HG02571 (cell line): ENCODE measurements around the gene TMEM236.

ENCODE experiments used
- ATAC-seq: cut with Tn5 transposase; IDR thresholded peaks from one replicate; pipeline ENCODE4 v1.9.1; 2021; ENCODE audit warnings: mild to moderate bottlenecking, moderate library complexity; ENCODE audit not compliant: unreplicated experiment

TMEM236 gene

DNA sequence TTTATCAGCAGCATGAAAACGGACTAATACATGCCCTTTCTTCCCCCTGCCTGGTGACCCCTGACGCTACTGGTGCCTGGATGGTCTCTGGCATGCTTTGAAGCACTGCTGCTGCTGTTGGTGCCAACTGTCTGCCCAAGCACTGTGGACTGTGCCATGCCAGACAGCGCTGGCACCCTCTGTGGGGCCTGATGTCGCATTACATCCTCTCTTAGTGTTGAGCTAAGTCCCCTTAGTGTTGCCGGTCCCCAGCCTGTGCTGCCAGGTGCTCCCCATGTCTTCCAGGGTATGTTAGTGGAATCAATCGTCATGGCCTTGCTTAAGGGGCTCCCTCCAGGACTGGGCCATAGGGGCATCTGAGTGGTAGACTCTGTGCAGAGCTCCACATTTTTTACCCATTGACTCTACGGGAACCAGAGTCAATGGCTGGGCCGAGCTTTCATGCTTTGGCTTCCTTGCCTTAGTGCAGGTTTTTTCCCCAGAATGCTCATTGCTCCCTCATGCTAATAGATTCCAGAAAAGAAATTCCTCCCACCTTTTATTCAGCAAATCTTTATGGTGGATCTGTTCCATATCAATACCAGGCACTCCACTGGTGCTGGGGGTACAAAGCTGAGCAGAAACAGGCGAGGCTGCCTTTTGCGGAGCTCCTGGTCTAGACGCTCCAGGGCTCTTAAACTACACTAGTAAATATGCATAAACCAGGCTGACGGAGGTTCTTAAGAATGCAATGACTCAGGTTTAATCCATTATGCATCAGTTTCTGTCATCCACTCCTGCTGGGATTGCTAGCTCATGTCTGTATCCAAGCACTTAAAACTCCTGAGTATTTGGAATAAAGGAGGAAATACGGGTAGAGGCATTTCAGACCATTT lies 35.3 kb downstream of the TMEM236 start:
- ATAC-seq, result no peak

DNA sequence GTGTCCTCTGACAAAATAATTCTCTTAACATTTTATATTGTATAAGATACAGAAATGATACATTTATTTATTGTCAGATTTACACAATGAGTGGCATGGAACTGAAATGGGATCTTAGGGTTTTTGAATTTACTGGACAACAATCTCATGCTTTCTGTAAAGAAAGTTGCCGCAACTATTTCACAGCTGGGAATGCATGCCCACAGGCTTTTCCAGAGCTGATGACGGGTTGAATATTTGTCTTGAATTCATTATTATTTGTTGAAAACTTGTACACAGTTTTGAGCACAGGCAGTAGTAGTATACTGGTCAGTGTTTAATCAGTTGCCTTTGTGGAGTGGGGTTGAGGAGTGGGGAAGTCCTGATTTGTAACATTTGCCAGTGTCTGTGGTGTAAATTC lies 36.6 kb downstream of the TMEM236 start:
- ATAC-seq, result no peak

DNA sequence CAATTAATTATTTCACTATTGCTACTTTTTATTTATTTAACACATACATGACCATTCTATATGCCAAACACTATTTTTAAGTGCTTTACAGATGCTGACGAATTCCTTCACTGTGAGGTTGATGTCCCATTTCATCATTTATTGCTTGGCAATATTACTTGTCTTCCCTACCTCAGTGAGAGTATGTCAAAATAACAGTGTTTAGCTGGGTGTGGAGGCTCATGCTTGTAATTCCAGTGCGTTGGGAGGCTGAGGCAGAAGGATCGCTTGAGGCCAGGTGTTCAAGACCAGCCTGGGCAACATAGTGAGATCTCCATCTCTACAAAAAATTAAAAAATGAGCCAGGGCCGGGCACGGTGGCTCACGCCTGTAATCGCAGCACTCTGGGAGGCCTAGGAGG lies 37.4 kb downstream of the TMEM236 start:
- ATAC-seq, result no peak

DNA sequence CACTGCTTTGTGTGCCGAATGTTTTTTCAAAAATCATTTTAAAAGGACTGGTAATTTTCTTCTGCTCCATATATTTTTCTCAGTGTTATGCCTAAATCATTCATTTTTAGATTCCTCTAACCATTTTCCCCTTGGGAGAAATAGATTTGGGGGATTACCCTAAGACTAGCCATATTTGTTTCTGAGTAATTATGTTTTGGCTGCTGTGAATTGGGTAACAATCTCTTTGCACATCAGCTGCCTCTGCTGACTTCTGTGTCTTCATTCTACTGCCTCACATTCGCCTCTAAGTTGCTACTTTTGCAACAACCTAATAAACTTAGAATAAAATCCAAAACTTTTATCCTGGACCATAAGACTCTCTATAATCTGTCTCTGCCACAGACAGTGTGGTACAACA lies 38.6 kb downstream of the TMEM236 start:
- no peak for ATAC-seq

DNA sequence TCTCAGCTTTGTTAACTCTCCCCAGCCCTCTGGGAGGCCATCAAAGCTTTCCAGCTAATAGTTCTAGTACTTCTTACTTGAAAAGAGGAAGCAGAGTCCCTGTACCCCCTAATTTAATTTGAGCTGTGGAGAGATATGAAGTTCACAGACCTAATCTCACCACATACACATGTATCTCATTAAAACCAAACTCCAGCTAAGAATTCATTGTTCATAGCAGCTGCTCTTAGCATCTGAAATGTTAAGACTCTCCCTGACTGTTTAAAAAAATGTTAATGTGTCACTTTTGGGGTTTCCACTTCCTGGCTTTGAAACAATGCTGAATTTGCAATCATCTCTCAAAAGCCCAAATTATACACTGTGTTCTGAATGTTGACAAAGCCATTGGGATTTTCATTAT lies 41.0 kb downstream of the TMEM236 start:
- no peak for ATAC-seq

DNA sequence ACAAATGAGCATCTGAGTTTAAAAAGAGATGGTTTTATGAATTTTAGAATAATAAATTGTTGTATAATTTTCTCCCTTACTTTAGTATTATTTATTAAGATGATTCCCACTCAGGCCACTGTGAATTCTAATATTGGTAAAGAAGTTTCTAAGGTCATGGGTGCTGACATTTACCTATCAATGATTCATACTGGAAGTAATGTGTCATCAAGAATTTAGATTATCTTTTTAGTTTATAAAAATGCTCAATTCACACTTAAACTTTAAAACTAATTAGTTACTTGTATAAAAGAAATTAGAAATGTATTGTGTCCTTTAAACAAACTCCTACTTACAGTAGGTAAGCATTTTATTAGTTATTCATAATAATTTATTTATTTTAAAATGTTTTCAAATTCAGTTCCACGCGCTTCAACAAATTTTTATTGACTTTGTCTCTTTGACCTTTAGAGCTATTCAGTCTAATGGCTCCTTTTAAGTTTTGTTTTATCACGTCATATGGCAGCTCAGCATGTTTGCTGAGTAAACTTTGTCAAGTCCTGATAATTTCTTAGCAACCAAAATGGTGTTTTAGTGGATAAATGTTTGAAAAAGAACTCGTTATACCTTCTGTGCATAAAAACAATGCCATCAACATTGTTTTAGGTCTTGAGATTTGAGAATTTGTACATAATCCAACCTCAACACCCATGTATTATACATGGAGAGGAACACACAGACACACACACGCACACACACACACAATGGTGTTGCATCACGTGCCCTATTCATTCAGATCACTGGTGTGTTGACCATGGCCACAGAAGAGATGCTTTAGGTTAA lies 42.0 kb downstream of the TMEM236 start:
- no peak for ATAC-seq

DNA sequence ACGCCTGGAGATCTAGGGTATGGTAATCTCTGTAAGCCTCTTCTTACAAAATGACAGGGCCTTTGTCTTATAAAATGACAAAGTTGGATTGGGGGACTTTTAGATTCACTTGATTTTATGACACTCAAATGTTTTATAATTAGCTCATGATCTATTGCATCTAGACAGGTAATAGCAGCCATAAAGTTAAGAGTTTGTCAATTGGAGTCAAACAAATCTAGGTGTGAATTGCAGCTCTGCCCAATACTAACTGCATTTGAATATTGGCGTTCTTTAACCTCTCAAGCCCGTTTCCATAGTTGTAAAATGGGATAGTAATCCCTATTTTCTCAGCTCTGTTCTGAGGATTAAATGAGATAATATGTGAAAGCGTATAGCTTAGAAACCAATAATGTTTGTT lies 43.1 kb downstream of the TMEM236 start:
- no peak for ATAC-seq

DNA sequence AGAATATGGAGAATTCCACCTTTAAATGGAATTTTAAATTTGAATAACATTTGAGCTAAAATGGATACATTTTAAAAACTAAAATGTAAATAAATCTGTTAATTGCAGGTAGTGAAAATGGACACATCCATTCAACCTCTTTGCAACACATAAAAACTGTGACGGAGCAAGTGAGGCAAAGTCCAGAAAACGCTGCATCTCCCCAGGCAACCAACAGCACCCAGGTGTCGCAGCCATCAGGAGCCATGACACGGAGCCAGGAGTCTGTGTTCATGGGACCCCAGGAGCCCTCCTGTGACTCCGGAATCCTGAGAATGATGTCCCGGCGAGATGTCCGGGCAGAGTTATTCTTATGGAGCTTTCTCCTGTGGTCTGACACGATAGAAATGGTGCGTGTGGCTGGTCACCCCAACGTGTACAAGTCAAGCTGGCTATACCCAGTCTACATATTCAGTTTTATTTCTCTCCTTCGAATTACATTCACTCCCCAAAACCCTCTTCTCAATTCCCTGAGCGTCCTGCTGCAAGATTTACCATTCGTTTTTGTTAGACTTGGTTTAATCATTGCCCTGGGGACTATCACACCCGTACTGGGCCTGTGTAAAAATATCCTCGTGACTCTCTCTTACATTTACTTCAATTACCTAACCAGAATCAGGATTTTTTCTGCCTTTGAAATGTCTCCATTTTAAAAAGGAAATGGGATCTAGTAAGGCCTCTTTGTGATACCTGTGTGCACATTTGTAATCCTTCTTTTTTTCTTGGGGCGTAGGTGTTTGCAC lies 44.0 kb downstream of the TMEM236 start:
- ATAC-seq, result no peak

DNA sequence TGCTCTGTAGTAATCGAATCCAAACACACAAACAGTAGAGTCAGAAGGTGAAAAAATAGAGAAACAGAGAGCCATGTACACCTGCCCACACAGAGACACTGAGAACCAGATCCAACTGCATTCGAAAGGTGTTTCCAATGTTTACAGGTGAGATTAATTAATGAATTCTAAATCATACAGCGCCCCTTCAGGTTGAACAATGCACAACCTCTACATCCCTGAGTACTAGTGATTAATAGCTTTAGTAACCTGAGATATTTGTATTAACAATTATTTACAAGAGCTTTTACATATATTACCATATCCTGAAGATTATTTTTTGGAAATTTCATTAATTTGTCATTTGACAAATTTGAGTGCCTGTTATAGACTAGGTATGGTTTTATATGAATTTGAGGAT lies 49.5 kb downstream of the TMEM236 start:
- no peak for ATAC-seq

DNA sequence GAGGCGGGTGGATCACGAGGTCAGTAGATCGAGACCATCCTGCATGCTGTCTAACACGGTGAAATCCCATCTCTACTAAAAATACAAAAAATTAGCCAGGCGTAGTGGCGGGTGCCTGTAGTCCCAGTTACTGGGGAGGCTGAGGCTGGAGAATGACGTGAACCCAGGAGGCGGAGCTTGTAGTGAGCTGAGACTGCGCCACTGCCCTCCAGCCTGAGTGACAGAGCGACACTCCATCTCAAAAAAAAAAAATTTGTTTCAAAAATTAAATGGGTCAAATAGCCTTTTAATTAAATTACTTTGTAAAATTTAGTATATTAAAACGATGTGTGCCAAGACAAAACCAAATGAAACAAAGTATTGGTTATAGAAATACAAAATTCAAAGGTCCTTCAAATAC lies 50.3 kb downstream of the TMEM236 start:
- no peak for ATAC-seq

DNA sequence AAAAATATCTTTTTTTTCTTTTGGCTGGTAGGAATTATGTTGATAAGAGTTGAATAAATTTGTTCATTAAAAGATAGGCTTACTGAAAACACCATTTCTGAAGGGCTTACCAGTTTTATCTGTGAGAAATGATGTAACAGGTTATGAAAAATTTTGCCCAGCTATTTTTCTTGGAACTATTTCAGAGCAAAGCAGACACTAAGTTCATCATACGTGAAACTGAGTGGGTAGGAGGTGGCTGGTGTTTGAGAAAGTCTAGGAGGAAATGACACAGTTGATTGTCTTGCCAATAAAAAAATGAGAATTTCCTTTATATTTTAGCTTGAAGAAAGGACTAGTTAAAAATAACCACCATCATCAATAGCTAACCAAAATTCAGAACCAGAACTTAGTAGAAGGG lies 51.0 kb downstream of the TMEM236 start:
- no peak for ATAC-seq

DNA sequence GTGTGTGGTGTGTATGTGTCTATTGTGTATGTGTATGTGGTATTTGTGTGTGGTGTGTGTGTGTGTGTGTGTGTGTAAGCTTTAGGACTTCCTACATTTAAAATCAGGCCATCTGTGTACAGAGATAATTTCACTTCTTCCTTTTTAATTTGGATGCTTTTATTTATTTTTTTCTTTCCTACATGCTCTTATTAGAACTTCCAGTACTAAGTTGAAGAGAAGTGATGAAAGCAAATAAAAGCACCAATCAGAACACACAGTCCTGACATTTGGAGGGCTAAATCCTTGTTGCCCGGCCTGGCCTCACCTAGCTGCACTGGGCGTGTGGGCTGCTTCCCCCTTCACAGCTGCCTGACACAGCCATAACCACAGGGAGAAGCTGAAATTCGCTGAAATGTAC lies 53.3 kb downstream of the TMEM236 start:
- no peak for ATAC-seq

DNA sequence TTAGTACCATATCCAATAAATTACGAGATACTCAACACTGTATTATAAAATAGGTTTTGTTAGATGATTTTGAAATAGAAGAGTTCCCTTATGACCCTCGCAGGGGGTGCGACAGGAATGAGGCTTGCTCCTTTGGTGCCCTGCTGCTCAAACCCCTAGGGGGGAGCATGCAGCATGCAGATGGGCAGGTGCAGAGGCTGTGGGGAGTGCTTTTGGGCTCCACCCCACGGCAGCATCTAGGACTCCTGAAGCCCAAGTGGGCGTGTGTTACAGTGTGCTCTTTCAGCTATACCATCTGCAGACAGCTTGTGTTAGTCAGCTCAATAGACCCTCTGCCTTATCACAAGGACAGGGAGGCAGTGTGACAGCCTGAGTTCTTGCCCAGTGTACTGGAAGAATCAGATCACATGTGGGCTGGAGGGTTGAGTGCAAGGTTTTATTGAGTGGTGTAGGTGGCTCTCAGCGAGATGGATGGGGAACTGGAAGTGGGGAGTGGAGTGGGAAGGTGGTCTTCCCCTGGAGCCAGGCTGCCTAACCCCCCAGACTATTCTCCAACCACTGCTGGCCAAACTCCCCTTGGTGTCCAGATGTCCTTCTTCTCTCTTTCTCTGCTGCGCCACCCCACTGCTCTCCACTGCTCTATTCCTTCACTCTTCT lies 54.0 kb downstream of the TMEM236 start:
- ATAC-seq, result no peak

DNA sequence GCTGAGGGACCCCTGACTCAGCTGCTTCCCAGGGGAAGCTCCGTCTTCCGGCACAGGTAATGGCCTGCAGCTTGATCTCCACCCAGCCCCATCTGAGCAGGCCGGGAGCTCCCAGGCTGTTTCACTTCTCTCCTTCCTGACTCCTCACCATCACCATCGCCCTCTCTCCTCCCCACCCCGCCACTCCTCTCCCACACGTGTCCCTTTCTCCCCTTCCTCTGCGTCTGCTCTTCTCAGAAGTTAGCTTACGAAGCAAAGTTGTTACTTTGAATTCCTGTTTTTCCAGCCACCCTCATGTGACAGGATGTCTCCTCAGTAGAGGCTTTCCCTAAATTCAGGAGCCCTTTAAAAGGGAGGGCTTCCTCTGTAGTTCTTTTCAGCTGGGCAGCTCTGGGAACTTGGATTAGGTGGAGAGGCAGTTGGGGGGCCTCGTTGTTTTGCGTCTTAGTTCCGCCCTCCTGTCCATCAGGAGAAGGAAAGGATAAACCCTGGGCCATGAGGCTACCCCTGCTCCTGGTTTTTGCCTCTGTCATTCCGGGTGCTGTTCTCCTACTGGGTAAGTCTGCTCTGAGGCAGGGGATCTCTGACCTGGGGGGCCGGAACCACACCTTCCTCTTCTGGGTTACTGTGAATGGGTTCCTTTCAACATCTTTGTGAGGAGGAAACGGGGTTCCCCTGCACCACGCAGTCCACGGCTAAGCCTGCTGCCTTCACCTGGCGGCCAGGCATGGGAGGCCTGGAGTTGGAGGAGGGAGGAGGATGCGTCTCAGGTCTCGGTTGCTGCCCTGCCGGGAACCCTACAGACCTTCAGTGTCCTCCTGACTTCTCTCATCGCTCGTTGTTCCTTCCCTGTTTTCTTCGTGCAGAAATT lies 57.2 kb downstream of the TMEM236 start, which contains the start of gene MRC1:
TSS of gene MRC1 (plus strand) at position 378 of the 871 bp plus-strand sequence. CDS start at position 496, 118 bp downstream.
- no peak for ATAC-seq

DNA sequence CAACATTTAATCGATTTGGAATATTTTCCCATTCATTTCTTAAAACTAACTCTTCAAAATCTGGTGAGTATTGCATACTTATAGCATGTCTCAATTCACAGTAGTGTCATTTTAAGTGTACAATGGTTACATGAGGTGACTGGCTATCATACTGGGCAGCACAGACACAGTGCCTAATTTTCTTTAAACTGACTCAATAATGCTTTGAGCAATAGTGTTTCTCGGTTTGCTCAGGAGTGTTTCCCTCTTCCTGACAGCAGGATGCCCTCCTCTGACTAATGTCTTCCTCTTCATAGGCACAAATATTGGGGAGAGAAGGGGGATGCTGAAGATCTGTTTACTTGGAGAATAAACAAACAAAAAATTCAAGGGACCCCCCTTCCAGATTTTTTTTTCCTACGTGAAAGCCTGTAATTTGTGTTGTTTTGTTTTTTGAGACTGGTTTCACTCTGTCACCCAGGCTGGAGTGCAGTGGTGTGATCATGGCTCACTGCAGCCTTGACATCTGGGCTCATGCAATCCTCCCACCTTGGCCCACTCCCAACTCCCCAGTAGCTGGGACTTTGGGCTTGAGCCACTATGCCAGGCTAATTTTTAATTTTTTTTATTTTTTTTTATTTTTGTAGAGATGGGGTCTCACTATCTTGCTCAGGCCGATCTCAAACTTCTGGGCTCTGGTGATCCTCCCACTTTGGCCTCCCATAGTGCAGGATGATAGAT lies 59.3 kb downstream of the TMEM236 start:
- ATAC-seq, result no peak

DNA sequence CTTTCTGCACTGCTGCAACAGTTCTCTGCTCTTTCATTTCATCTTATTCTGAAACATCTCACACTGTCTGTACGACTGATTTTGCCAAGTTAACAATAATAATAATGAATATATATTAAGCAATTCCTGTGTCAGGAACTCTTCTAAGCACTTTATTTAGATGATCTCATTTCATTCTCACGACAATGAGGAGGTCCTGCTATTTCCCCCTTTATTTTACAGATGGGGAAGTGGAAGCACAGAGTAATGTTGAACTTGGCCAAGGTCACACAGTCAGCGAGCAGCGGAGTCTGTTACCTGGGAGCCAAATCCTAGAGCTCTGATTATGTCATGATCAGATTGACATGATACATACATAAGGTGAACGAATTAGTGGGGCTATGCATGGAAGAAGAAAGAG lies 63.0 kb downstream of the TMEM236 start:
- no peak for ATAC-seq

DNA sequence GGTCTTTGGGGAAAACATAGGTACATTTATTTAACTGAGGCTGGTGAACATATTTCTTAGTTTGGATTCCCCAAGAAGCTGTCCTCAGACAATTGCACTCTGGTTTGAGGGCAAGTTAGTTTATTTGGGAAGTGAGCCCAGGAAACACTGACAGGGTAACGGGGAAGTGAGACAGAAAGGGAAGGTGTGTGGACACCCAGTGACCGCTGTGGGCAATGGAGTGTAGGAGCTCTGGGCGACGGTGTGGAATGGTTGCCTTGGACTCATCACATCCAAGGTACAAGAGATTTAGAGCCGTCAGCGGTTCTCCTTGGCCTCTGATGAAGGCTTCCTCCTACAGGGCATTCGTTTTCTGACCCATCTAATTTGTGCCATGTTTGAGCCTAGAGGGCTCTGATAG lies 64.2 kb downstream of the TMEM236 start:
- ATAC-seq, result no peak

DNA sequence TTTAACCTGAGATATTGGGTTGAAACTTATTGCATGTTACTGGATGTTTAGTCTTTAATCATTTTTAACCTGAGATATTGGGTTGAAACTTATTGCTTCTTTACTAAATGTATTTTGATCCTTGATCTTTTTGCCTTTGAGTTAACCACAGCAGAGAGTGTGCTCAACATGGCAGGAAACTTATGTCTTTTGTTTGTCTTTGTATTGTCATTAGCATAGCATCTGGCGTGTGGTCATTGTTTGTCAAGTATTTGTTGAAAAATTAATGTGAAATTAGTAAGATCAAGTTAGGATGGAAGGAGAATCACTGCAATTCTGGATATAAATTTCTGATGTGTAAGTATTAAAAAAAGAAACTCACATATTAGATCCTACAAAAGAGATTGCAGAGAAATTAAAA lies 65.3 kb downstream of the TMEM236 start:
- ATAC-seq, result no peak

DNA sequence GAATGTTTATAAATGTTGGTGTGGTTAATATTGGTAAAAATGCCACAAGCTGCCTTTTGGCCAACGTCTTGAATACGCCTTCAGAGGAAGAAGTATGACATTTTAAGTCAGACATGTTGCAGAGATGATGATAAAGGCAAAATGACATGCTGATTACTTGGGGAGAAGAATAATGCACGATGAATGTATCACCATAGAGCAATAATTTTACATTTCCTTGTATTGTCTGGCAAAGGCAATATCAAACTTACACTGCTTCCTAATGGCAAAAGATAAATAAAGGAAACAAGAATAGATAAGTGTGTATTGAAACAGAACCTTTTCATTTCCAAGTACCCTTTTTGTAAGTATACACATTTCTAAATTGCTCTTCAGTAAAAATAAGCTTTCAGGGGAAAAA lies 65.8 kb downstream of the TMEM236 start:
- ATAC-seq, result no peak
